Measurements from ENCODE around the gene KIF16B.
A peak's percentile ranks its signal among the peaks of the same experiment; 100 is the strongest.

The KIF16B gene

DNA sequence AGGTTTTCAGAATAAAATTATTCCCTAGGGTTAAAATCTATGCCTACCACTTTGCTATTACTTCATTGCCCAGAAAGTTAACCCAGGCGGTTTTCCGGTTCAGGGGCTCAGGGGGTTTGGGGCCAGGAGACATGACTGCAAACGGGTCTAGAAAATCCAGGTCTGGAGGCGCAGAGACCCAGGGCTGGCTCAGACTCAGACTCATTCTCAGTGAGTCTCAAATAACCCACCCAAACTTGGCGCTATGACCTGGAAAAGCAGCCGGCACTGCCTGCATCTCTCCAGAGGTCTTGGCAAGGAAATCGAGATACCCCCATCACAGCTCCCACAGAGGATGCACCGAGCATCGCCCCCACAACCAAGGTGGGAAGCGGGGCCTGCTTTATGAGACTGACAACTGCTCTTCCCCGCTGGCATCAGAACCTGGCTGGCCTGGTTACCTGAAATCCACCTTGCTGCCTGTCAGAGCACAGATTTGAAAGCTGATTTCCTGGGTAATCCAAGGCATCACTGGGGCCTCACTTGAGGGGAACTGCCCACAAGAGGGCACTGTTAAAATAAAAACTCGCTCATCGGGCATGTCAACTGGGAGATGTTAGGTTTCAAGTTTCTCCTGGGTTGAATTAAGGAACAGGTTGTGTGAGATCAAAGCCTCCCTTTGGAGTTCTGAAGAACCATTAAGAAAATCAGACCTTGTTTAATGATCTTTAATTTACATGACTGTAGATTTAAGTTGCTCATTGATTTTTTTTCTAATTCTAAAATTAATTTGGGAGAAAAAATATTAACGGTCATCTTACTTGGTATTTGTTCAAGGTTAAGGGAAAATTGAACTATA is 55.1 kb downstream of the KIF16B start:
- no peak for DNase-seq

DNA sequence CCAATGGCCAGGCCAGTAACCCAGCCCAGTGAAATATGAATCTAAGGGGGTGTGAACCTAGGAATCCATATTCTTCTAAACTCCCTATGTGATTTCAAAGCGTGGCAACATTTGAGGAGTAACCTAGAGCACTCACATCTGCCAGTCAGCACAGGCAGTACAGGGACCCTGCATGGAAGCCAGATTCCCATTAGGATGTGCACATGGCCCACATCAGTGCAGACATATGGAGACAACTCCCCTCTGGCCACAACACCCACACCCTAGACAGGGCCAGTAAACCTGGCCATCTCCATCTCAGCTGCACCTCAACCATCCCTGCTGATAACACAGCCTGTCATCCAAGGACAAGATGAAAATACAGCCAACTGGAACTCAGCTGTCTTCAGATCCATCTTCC is 56.5 kb downstream of the KIF16B start:
- no peak for DNase-seq

DNA sequence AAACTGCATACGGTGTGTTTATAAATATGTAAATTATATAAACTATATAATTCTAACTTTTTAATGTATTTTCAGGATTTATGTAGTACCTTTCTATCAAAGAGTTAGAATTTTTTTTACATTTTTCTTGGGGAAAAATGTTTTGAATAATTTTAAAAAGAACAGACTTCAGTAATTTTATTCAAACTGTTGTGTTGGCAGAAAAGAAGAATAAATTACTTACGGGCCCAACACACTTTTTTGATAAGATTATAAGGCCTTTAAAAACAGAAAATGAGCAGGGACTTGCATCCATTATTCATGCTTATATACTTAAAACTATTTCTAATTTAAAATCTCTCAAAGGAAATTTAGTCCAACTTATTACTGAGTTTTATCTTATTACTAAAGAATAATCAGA is 58.2 kb downstream of the KIF16B start:
- DNase-seq, result no peak

DNA sequence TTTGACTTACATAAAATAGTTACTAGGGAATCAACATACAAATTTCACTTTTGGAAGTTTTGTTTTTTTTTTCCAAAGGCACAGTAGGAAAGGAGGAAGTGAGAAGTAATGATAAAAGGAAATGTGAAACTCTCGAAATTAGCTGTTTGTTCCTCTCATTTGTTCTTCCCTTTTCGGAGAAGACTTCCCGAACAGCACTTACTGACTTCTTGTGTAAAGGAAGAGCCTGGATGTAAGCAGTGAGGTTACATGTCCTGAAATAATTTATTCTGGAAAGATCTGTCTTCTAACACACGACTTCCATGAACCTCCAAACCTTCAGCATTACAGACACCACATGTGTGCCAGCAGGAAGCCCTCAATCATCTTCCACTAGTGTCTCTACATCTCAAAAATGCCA is 59.1 kb downstream of the KIF16B start:
- no peak for DNase-seq

DNA sequence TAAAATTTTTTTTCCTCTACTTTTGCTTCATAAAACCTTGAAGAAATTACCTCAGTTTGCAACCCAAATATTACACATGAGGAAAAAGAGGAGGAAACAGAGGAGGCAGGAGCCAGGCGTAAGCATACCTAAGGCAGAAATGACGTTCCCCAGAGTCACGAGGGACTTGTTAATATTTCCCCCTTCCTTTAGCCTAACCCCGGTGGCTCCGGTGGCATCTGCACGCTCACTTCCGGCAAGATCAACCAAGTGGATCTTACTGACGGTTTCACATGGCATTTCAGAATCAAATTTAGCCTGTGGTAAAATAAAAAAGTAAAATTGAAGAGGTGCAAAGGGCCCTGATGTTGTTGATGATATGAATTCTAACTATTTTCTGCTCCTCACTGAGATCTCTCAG is 67.4 kb downstream of the KIF16B start:
- no peak for DNase-seq

DNA sequence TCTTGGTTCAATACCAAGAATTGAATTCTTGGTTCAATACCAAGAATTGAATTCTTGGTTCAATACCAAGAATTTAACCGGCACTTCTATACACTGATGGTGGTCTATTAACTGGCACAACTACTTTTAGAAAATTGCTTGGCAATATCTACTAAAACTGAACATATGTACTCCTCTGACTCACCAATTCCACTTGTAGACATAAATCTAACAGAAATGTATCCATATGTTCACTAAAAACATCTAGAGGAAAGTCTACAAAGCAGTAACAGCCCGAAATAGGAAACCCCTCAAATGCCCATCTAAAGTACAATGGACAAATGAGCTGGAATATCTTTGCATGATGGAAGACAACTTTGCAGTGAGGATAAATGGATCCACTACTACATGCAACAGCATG is 71.9 kb downstream of the KIF16B start:
- DNase-seq, result no peak

DNA sequence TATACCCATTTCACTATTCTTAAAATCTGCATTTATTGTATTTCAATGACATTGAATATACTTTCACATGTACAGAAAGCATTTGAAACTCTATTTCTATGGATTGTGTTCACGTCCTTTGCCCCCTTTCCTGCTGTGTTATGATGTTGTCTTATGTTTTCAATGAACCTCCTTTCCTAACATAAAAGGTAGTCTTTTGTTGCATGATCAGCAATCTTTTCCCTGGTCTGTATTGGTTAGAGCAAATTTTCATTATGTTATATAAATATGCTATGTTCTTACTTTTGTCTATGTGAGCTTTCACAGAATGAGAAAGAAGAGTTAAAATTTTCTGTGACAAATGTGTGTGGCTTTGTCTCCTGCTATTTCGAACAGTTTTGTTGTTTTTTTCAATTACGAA is 73.1 kb downstream of the KIF16B start:
- no peak for DNase-seq

DNA sequence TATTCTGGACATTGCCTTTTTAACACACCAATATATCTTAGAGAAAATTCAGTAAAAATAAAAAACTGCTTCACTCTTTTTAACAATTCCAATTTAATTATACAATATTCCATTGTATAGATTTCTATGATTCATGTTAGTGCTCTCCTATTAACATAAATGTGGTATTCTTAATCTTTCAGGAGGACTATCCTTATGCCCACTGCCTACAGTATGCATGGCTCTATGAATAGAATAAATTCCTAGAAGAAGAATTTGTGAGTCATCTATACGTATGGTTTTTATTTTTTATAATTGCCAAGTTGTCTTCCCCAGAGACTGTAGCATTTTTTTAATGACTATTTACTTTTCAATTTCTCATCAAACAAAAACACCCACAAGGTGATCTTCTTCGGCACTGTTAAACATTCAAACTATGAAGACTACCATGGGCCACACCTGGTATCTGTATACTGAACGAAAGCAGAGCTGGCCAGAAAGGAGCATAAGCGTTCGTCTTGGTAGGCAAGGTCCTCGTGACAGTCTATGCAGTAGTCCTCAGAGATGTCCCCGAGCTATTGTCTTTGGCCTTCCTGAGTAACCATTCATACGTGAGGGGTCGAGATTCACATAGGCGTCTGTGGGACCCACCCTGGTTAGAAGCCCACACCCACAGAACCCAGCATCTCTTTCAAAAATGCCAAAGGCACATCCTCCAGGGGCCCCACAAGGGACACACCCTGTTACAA is 74.6 kb downstream of the KIF16B start:
- DNase-seq, result no peak

DNA sequence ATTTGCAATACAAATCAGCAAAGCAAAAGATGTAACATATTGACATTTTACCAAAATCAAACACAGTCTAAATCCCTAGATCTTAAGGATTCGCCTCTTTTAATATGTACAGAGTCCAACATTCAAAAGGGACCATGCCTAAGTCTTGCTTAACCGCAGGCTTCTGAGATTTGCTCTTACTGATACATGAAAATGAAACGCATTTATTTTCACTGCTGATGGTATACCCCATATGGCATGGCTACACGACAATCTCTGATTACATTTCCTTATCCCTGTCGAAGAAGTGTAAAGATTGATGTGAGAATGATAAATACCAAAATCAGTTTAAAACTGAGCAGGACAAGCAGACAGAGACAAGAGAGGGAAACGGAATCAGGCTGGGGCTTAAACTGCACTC is 75.4 kb downstream of the KIF16B start:
- no peak for DNase-seq

DNA sequence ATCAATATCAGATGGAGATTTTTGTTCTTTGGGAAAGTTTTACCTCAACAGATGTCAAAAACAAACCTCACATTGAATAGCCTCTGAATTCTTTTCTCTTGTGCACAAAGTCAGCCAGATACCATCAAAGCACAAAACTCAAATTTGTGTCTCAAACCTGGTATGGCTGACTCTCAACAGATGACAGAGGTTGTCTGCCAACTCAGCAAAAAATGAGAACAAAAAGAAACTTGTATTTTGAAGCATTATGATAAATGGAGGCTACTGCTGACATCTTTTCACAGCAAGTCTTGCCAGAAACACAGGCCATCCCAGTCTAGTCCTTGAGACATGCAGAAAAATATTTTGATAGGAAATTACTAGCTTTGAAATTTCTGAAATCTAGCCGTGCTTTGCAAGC is 79.8 kb downstream of the KIF16B start:
- DNase-seq, result no peak

DNA sequence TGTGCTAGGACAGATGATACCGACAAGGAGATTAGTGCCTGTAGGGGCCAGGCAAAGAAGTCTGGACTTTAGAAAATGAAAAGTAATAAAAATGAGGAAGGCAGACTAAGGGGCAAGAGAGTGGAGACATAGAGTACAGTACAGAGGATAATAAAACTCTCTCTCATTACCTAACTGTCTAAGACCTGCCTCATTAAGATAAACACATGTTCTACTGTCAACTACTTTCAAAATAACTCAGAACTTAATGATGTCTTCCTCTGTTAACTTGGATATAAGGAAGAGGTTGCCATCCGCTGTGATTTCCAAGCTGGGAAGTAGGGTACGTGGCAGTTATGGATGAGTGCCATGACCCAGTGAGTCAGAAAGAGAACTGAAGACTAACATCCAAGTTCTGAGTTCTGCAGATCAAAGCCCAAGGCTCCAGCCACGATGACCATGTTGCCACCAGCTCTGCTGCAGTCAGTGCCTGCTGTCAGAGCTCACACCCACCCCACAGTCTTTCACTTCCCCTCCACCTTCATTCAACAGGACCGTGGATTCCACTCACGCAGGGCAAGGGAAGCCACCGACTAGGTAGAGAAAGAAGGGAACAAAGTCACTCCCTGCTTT is 81.8 kb downstream of the KIF16B start:
- no peak for DNase-seq

DNA sequence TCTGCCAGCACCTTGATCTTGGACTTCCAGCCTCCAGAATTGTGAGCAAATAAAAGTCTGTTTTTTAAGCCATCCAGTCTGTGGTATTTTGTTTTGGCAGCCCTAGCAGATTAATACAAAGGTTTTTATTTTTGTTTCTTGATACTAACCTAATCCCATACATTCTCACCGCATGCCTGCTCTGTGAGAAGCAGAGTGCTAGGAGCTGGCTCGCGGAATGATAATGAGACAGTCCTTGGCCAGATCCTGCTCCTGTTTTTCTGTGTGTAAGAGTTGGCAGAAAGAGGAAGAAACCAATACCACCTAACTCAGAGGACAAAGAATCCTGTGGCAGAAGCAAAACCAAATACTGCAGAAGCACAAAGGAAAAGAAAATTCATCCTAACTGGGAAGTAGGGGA is 82.6 kb downstream of the KIF16B start:
- DNase-seq, result no peak

DNA sequence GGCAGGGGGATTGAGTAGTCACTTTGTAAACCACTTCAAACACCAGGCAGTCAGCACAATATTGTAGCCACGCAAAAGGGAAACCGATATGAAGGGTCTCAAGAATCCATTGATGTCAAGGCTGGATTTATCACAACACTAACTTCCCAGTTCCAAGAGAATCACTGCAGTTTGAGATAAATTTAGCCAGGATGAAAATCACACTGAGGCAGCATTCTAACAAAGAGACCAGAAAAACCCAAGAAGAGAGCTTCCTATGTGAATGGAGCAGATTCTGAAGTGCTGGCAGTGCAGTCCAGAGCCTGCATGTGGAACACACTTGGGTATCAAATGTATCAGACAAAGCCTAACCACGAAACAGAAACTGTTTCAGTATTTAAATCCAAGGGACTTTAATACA is 84.6 kb downstream of the KIF16B start:
- no peak for DNase-seq

DNA sequence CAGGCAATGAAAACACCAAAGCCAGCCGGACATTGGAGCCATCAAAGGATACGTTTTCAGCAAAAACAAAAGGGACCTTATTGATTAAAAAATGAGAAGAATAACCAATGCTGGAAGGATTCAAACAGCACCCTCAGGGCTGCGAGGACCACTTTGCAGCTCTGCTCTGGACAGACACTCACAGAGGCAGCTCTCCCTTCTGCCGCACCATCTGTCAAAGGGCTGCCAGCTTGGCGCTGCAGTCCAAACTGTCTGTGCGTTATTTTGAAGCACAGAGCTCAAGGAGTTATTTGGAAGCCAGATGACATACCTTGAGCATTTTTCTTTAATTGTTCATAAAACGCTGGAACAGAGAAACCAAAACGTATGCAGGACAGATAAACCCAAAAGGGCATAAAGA is 85.2 kb downstream of the KIF16B start:
- no peak for DNase-seq

DNA sequence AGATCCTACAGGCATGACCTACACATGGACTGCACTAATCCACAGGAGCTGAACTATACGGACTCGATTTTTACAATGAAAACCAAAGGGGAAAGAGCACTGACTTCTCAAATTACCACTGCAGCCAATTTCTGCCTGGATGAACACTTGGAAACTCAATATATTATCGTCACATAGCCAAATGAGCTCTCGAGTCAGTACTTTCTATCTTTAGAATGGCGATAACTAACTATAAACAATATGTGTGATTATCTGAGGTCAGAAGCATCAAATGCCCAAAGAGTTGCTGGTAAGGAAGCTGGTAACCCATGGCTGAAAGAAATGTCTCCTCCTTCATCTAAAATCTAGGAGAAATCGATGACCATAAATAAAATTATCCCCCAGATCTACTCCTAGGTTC is 86.7 kb downstream of the KIF16B start:
- DNase-seq, result no peak

DNA sequence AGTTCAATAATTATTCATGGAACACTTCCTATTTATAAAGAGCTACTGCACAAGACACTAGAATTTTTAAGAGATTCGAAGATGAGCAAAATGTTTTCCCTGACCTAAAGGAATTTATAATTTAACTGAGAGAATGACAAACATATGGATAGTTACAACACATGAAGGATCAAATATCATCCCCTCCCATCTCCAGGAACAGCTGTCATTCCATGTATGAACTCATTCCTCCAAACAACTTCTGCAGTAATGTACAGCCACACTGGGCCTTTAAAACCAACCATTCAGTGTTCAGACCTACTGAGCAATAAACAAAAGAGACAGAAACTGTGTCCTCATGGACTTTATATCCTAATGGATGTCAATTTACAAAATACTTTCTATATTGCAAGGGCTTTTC is 87.8 kb downstream of the KIF16B start:
- no peak for DNase-seq

DNA sequence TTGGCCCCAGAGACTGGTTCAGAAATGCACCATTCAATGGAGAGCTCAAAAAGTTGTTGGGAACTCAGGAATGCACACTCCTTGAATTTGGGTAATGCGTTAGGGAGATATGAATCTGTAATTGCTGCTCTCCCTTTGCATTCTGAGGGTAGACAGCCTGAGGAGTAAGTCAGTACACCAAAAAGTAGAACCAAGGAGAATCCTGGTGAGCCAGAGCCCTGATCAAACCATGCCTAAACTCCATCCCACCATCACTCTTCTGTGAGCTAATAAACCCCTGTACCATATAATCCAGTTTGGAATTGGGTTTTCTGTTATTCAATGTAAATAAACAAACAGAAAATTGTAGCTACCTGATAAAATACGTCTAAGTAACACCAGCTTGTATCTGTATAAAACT is 90.2 kb downstream of the KIF16B start:
- DNase-seq, result no peak

DNA sequence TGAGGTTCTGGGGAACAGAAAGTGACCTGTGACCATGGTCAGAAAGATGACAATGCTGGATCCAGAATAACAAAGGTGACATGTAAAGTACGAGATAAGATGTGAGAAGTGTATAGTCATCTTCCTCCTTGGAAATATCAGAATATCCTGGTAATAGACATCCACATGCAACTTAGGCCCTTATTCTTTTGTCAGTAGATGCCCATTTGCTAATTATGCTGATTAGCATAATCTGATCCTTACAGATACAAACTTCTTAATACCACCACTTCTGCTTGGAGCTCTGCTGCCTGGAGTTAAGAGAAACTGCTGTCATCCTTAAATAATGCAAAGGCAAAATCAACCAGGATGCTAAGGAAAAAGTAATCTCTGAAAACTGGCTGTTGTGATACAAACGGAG is 91.3 kb downstream of the KIF16B start:
- DNase-seq, result no peak

DNA sequence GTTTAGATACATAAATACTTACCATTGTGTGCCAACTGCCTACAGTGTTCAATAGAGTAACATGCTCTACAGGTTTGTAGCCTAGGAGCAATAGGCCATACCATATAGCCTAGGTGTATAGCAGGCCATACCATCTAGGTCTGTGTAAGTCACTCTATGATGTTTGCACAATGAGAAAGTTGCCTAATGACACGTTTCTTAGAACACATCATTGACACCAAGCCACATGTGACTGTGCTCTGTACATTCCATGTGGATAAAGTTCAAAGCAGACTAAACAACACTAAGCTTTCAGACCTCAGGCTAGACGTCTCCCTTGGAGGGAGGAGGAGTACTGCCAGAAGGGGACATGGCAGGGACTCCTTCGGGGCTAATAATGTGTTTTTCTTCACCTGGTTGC is 93.6 kb downstream of the KIF16B start:
- DNase-seq, result no peak

DNA sequence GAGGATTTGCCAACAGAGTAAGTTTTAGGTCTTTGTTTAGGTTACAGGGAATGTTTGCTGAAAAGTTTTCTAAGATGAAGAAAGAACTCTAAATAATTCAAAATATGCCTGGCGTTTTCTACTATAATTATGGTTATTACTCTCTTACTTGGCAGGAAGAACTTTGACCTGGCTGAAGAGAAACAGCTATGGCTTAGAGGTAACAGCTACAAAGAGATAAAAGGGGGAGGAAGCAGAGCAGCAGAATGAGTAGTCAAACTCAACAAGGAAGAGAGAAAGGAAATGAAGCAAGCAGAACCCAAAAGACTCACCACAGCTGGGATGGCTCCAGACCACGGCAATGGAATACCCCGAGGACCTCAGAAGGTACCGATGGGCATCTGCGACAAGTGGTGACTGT is 95.6 kb downstream of the KIF16B start:
- DNase-seq, result no peak

DNA sequence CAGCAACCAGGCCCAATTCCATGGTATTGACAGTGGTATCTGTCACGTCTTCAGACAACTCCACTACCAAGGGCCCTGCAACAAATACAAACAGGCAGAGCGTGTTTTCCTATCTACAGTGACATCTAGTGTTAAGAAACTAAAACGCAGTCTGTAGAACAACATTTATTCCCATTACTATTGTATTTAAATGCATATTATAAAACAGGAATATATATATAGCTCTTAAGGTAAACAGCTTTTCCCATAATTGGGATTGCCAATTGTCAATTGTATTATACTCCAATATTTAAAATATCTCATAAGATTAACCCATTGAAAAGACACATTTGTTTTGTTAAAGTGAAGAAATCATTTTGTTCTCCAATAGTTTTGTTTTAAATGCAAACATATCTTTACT is 97.2 kb downstream of the KIF16B start:
- peak; percentile 3 for DNase-seq

DNA sequence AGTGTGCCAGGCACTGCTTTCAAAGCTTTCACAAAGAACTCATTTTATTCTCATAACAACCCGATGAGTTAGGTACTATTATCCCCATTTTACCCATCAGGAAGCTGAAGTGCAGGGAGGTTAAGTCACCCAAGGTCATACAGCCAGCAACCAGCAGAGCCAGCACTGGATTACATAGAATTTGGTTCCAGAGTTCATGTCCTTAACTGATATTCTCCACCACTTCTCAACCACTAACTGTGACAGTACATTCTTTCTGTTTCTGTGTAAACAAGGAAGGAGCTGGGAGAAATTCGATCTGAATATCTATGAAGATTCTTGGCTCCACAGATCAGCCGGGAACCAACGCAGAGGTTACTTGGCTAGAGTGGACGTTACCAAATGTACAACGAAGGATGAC is 98.0 kb downstream of the KIF16B start:
- no peak for DNase-seq

DNA sequence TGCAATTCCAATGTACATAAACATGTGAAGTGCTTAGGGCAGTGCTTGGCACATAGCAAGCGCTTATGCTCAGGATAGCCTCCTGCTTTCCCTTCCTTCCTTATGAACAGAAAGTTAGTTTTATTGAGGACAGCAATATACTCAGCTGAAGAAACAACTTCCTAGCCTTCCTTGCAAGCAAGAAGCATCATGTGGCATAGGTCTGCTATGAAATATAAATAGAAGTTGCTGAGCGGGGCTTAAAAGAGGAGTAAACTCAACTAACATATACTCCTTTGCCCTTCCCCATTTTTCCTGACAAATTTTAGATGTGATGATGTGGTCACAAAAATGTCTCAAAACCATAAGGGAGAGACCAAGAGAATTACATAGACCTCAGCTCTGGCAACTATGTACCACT is 98.9 kb downstream of the KIF16B start:
- DNase-seq, result no peak

Measured in NCI-H1436 treated with DMSO at 0.1 percent for 48 hours (cell line).